ENCODE measurements around the gene CEMIP. TPM values are rescaled to one million over a fixed set of nuclear protein-coding genes. Genes with fewer than 3 reads are reported as not detected.

Gene CEMIP
- total and polyA plus RNA-seq, 8 donors: 12.4 to 31.8 (median 27.4) TPM

GRCh38 chr15:80883641-80884040 lies 104.5 kb downstream of the CEMIP start:
- DNase-seq (no peak), ATAC-seq (no peak)
- Histone ChIP-seq H3K36me3 (no peaks in the 10 kb centered on the region), H3K4me1 (no peaks in the 10 kb centered on the region), H3K27ac (no peak overlapping the region), H3K27me3 (no peaks in the 10 kb centered on the region), H3K9me3 (no peaks in the 10 kb centered on the region), H3K4me3 (no peak overlapping the region)
- intact Hi-C loops (cut with DNase I): no loop called here
- TF ChIP-seq CTCF (IDR thresholded peaks at IDR 0.05): no peak

- TF ChIP-seq CTCF (IDR thresholded peaks at IDR 0.05): no peak
- Histone ChIP-seq H3K36me3 (no peaks in the 10 kb centered on the region), H3K9me3 (no peaks in the 10 kb centered on the region), H3K4me1 (no peaks in the 10 kb centered on the region), H3K4me3 (no peak overlapping the region), H3K27ac (no peak overlapping the region), H3K27me3 (no peaks in the 10 kb centered on the region)
- ATAC-seq (no peak), DNase-seq (no peak)
- intact Hi-C loops (cut with DNase I): no loop called here
Observed at GRCh38 chr15:80885016-80885579, 105.9 kb downstream of the CEMIP start.

- Histone ChIP-seq H3K27me3 (no peaks in the 10 kb centered on the region), H3K27ac (no peak overlapping the region), H3K4me1 (no peaks in the 10 kb centered on the region), H3K9me3 (no peaks in the 10 kb centered on the region), H3K36me3 (no peaks in the 10 kb centered on the region), H3K4me3 (no peak overlapping the region)
- no peak for DNase-seq
- intact Hi-C loops (cut with DNase I): no loop called here
- TF ChIP-seq CTCF (IDR thresholded peaks at IDR 0.05): no peak
- ATAC-seq: no peak
Observed at GRCh38 chr15:80887148-80887547, 108.0 kb downstream of the CEMIP start.

GRCh38 chr15:80888846-80889245 lies 109.7 kb downstream of the CEMIP start:
- Histone ChIP-seq H3K4me3 (no peak overlapping the region), H3K9me3 (no peaks in the 10 kb centered on the region), H3K4me1 (no peaks in the 10 kb centered on the region), H3K36me3 (no peaks in the 10 kb centered on the region), H3K27me3 (no peaks in the 10 kb centered on the region), H3K27ac (no peak overlapping the region)
- TF ChIP-seq CTCF (IDR thresholded peaks at IDR 0.05): no peak
- no peak for DNase-seq
- intact Hi-C loops (cut with DNase I): no loop called here
- no peak for ATAC-seq

GRCh38 chr15:80890341-80891005 lies 111.3 kb downstream of the CEMIP start:
- Histone ChIP-seq H3K4me1 (no peaks in the 10 kb centered on the region), H3K36me3 (peaks cover 0 to 7% of the 10 kb centered on the region in 2 donors), H3K4me3 (no peak overlapping the region), H3K27me3 (no peaks in the 10 kb centered on the region), H3K27ac (no peak overlapping the region), H3K9me3 (no peaks in the 10 kb centered on the region)
- TF ChIP-seq CTCF (IDR thresholded peaks at IDR 0.05): no peak
- DNase-seq (no peak), ATAC-seq (no peak)
- intact Hi-C loops (cut with DNase I): no loop called here

All from left lung (tissue), 10 donors.